ENCODE measurements around the gene IRAK1.

The IRAK1 gene

GRCh38 chrX:153963546-153963945 is 56.2 kb downstream of the IRAK1 start:
- in situ Hi-C loops (cut with MboI; ENCODE audit: low pct_unique_long_range_greater_than_20kb, low sequenced_read_pairs): no loop called here
- DNase-seq: no peak

- in situ Hi-C loops (cut with MboI; ENCODE audit: low pct_unique_long_range_greater_than_20kb, low sequenced_read_pairs): no loop called here
- no peak for DNase-seq
Observed at GRCh38 chrX:153961292-153961691, 58.4 kb downstream of the IRAK1 start.

GRCh38 chrX:153960786-153961185 is 58.9 kb downstream of the IRAK1 start:
- in situ Hi-C loops (cut with MboI; ENCODE audit: low pct_unique_long_range_greater_than_20kb, low sequenced_read_pairs): no loop called here
- DNase-seq: no peak
